Chondrocyte (in vitro differentiated cells): ENCODE data around the gene ZC3H18. TPM values are rescaled to one million over a fixed set of nuclear protein-coding genes. Genes with fewer than 3 reads are reported as not detected.
A peak's percentile ranks its signal among the peaks of the same experiment; 100 is the strongest.

ENCODE experiments used
- DNase-seq: peaks from one replicate; pipeline ENCODE4 v3.0.0; 2021; ENCODE audit warnings: mixed read lengths, low spot score
- H3K27ac Mint-ChIP-seq: one replicate; pipeline ENCODE4 v1.8.0; 2021; ENCODE audit warnings: mild to moderate bottlenecking, moderate library complexity, mixed read lengths; ENCODE audit not compliant: unreplicated experiment
- H3K27me3 Mint-ChIP-seq: 2 replicates; pipeline ENCODE4 v1.8.0; 2021; ENCODE audit warnings: low read depth, mixed read lengths
- H3K36me3 Mint-ChIP-seq: 2 replicates; pipeline ENCODE4 v1.8.0; 2021; ENCODE audit warnings: low read depth, mixed read lengths
- H3K4me1 Mint-ChIP-seq: 2 replicates; pipeline ENCODE4 v1.8.0; 2021; ENCODE audit warnings: low read depth, mild to moderate bottlenecking, mixed read lengths
- H3K4me3 Mint-ChIP-seq: one replicate; pipeline ENCODE4 v1.8.0; 2021; ENCODE audit warnings: mild to moderate bottlenecking, moderate library complexity, mixed read lengths; ENCODE audit not compliant: unreplicated experiment
- H3K9me3 Mint-ChIP-seq: 2 replicates; pipeline ENCODE4 v1.8.0; 2021; ENCODE audit warnings: low read depth, mixed read lengths
- total RNA-seq: library from RNA; stranded (reverse); gene quantifications from 3 replicates; pipeline ENCODE4 v1.2.1, GENCODE V29; 2021
- TF ChIP-seq, protein P1 (sequence below): fragments of 200-600 bp; sonication (generic); IDR thresholded peaks from 2 replicates; pipeline ENCODE4 v1.5.0; 2021; ENCODE audit warnings: antibody characterized with exemption, mild to moderate bottlenecking, moderate library complexity

Gene ZC3H18
- total RNA-seq, 1 donor from 2014 or later = 36.7 TPM

DNA sequence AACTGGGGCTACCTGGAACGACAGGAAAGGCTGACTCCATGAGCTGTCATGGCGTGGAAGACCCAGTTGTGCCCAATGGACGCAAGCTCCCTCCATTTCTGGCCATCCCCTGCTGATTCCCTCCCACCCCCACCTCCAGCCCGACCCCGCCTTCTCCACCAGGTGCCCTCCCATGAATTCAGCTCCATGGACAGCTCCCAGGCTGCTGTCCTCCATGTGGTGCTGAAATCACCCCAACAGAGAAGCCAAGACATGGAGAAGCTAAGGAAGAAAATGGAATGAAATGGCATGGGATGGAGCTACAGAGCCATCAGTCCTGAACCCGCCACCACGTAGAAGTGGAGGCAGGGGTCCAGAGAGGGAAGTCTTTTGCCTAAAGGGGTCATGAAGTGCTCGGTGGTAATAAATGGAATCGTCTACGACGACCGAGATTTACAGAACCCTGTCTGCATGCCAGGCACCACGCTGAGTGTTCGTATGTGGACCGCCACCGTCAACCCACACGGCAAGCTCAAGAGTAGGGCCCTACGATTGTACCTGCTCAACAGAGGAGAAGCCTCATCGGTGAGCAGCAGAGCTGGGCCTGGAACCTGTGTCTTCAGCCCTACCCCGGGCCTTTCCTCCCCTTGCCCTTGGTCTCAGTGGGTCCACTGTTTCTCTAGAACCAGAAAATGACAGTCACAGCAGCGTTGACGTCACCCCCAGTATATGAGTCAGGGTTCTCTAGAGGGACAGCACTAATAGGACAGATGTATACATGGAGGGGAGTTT is 9.3 kb upstream of the ZC3H18 start:
- TF ChIP-seq, protein P1, sequence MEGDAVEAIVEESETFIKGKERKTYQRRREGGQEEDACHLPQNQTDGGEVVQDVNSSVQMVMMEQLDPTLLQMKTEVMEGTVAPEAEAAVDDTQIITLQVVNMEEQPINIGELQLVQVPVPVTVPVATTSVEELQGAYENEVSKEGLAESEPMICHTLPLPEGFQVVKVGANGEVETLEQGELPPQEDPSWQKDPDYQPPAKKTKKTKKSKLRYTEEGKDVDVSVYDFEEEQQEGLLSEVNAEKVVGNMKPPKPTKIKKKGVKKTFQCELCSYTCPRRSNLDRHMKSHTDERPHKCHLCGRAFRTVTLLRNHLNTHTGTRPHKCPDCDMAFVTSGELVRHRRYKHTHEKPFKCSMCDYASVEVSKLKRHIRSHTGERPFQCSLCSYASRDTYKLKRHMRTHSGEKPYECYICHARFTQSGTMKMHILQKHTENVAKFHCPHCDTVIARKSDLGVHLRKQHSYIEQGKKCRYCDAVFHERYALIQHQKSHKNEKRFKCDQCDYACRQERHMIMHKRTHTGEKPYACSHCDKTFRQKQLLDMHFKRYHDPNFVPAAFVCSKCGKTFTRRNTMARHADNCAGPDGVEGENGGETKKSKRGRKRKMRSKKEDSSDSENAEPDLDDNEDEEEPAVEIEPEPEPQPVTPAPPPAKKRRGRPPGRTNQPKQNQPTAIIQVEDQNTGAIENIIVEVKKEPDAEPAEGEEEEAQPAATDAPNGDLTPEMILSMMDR = no peak
- H3K36me3 Mint-ChIP-seq = no peaks in the 10 kb centered on the region
- no peaks in the 10 kb centered on the region for H3K9me3 Mint-ChIP-seq
- H3K27ac Mint-ChIP-seq = no peak overlapping the region
- peaks cover 9% of the 10 kb centered on the region for H3K27me3 Mint-ChIP-seq
- peaks cover 3% of the 10 kb centered on the region for H3K4me1 Mint-ChIP-seq
- no peak overlapping the region for H3K4me3 Mint-ChIP-seq
- no peak for DNase-seq

- no peak overlapping the region for H3K27ac Mint-ChIP-seq
- H3K9me3 Mint-ChIP-seq = no peaks in the 10 kb centered on the region
- TF ChIP-seq, protein P1 = peak; percentile 80
- DNase-seq = no peak
- H3K27me3 Mint-ChIP-seq = peaks cover 4% of the 10 kb centered on the region
- H3K4me1 Mint-ChIP-seq = peaks cover 3% of the 10 kb centered on the region
- H3K4me3 Mint-ChIP-seq = peak overlapping the region; percentile 60
- no peaks in the 10 kb centered on the region for H3K36me3 Mint-ChIP-seq
These were observed 8.5 kb upstream of the ZC3H18 start for GRCh38 chr16:88561485-88562359.

GRCh38 chr16:88566158-88566557 is 4.0 kb upstream of the ZC3H18 start:
- Mint-ChIP-seq H3K36me3 (no peaks in the 10 kb centered on the region), H3K27me3 (no peaks in the 10 kb centered on the region), H3K27ac (no peak overlapping the region), H3K4me1 (peaks cover 11% of the 10 kb centered on the region), H3K4me3 (no peak overlapping the region), H3K9me3 (no peaks in the 10 kb centered on the region)
- TF ChIP-seq, protein P1 = no peak
- no peak for DNase-seq

DNA sequence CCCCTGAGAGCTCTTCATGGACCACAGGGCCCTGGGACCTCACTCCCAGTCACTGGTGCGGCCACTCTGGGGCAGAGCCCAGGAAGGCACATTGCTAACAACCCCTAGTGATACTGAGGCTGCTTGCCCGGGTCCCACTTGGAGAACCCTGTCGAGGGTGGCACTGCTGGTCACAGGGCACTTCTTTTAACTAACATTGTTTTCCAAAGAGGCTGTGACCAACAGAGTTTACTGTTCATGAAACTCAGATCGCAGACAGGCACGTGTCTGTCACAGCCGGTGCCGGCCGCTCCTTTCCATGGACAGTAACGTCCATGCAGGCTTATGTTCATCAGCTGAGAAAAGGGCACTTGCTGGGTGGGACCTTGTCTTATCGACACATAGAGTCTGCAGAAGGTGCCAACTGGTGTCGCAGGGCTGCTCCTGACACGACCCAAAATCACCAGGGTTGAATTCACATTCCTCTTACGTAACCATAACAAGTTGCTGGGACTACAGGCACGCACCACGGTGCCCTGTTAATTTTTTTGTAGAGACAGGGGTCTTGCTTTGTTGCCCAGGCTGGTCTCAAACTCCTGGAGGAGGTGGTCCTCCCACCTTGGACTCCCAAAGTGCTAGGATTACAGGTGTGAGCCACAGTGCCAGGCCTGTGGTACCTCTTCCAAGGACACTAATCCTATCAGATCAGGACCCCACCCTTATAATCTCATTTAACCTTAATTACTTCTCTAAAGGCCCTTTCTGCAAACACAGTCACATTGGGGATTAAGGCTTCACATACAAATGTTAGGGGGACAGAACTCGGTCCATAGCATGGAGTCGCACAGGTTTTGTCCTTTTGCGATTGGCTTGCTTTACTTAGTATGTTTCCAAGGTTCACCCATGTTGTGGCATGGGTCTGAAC is 1.2 kb upstream of the ZC3H18 start:
- TF ChIP-seq, protein P1 = no peak
- Mint-ChIP-seq H3K4me1 (peaks cover 20% of the 10 kb centered on the region), H3K36me3 (no peaks in the 10 kb centered on the region), H3K4me3 (peak overlapping the region; percentile 71), H3K27me3 (no peaks in the 10 kb centered on the region), H3K27ac (peak overlapping the region; percentile 27), H3K9me3 (no peaks in the 10 kb centered on the region)
- no peak for DNase-seq
